22Rv1 (cell line): ENCODE data around the gene KIF1C.

Source experiments
- ZFX ChIP-seq: fragments of 450-650 bp; IDR thresholded peaks from 2 replicates; pipeline ENCODE4 v1.6.1; 2017; ENCODE audit warnings: antibody characterized with exemption, borderline replicate concordance
- TF ChIP-seq, protein P1 (sequence below): fragments of 450-650 bp; IDR thresholded peaks from 2 replicates; pipeline ENCODE4 v1.5.1; 2017; ENCODE audit warnings: mild to moderate bottlenecking

DNA sequence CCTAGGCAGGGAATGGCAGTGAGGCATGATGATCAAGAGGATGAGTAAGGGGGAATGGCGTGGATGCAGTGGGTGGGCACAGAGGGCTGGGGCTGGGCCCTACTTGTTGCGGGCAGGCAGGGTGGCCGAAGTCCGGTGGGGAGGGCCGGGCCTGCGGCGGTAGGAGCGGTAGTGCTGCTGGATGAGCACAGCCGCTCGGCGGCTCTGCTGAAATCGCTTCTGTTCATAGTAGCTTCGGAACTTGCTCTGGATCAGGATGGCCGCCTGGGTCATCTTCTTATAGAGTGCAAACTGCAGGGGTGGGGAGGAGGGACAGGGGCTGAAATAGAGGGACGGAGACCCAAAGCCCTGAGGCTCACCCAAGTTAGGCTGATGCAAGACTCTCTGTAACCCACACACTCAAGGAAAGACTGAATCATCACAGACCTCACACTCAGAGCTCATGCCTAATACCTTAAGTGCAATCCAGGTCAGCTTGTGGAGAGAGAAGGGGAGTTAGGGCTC, 28.7 kb upstream of the KIF1C start:
- TF ChIP-seq, protein P1, sequence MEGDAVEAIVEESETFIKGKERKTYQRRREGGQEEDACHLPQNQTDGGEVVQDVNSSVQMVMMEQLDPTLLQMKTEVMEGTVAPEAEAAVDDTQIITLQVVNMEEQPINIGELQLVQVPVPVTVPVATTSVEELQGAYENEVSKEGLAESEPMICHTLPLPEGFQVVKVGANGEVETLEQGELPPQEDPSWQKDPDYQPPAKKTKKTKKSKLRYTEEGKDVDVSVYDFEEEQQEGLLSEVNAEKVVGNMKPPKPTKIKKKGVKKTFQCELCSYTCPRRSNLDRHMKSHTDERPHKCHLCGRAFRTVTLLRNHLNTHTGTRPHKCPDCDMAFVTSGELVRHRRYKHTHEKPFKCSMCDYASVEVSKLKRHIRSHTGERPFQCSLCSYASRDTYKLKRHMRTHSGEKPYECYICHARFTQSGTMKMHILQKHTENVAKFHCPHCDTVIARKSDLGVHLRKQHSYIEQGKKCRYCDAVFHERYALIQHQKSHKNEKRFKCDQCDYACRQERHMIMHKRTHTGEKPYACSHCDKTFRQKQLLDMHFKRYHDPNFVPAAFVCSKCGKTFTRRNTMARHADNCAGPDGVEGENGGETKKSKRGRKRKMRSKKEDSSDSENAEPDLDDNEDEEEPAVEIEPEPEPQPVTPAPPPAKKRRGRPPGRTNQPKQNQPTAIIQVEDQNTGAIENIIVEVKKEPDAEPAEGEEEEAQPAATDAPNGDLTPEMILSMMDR, result no peak
- no peak for TF ChIP-seq ZFX
